Fibroblast of gingiva (primary cell): ENCODE measurements around the gene GLT1D1.

Experiments
- DNase-seq: peaks from one replicate; pipeline ENCODE4 v3.0.0-alpha.2; 2011; ENCODE audit warnings: low read depth

The GLT1D1 gene

DNA sequence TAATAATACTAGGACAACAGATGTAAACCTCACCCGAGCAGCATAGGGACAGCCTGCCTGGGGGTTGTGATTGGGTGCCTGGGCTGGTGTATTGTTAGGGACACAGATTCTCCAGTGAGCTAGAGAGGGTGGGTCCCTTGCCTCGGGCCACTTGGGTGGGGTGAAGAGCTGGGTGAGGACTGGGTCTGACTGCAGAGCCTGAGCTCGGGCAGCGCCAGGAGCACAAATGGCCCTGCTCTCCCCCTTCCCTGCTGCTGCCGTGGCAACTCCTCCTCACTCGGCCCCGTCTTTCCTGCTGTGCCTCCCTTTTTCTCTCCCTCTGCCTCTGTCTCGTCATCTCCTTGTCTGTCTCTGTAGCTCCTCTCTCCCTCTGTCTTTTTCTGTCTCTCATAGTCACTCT, 115.4 kb downstream of the GLT1D1 start:
- DNase-seq, result no peak

DNA sequence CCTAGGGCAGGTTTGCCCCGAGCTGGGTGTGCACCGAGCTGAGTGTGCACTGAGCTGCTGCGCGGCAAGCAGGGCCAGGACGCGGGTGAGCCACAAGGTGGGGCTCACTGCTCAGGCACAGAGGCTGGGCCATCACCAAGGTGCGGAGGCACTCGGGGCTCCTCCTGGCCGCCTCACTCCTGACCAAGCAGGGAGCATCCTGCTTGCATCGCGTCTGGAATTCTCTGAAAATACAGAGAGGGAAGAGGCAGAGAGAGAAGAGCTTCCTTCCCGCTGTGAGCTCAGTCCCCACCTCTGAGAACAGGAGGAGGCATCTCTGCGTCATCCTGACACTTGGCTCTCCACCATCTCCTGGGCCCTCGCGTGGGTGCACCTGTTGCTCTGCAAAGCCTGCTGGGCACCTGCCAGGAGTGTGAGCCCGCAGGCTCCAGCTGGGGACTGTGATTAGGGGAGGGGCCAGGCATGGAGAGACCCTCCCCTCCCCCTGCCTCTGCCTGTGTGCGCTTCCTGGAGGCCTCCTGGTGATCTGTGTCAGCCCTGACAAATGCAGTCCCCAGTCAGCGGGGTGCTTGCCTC, 116.3 kb downstream of the GLT1D1 start:
- DNase-seq, result no peak

DNA sequence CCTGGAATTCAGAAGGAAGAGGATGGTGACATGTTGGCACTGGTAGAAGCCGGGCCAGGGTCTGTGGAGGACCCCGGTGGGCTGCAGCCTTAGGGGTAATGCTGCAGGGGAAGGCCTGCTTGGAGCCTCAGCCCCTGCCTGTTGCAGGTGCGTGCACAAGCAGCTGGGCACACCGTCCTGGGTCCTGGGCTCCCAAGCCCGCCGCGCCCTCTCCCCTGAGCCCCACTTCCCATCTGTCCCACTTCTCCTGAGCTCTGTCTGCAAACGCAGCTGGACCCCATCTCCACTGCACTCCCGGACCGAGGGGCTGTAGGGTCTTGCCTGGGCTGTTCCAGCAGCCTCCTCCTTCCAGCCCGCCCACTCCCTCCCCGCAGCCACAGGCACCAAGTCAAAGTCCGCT, 116.8 kb downstream of the GLT1D1 start:
- DNase-seq, result no peak

DNA sequence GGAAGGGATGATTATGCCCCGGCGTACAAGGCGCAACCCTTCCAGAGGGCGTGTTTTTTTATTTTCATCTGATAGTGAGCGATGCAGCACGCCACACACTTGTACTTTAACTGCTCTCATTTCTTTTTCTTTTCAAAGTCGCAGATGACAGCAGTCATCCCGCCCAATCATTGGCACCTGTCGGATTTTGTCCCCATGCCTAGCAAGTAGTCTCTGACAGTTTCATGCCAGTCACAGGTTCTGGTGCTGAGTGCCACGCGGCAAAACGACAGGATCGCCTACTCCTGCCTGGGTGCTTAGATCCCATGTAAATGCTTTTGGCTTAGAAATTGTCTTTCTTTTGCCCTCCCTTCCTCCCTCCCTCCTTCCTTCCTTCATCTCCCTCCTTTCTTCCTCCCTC, 117.7 kb downstream of the GLT1D1 start:
- no peak for DNase-seq

DNA sequence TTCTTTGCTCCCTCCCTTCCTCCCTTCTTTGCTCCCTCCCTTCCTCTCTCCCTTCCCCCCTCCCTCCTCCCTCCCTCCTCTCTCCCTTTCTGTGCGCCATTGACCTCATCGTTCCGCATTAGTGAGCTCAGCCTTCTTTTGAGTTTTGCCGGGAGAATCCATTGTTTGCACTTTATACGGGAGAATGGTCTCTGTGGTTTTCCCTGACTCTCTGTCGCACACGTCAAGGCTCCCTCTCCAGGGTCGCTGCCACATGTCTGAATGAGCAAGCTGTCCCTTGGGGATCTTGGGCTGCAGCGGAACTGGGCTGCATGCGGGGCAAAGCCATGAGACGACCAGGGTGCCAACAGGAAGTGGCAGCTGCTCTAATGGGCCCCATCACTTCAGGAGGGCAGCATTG, 118.5 kb downstream of the GLT1D1 start:
- no peak for DNase-seq

DNA sequence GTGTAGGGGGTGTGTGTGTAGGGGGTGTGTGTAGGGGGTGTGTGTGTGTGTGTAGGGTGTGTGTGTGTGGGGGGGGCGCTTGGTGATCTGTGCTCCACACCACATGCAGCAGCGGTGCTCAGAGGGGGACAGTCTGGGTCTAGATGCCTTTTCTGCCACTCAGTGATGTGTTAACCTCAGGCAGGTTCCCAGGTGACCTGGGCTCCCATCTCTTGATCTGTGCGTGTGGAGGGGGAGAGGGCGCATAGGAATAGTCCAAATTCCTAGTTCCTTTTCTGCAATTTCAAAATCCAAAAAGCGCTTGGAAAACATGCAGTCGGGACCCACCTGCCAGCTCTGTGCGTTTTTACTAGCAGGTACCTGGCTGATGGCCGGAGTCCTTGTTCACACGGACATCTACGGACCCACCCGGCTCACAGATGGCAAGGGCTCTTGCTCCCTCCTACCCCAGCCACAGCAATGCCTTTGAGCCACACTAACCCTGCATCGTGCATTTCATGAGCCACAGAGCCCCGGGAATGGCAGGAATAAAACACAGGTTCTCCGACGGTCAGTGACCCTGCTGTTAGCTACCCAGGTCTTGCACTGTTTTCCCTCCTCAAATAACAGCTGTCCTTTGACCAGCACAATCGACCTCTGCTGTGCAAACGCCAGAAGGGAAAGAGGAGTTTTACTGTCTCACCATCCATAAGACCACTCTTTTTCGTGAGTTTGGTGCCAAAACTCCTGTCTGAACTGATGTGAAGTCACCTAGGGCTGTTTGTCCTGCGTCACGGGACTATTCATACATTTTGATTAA, 120.8 kb downstream of the GLT1D1 start:
- no peak for DNase-seq

DNA sequence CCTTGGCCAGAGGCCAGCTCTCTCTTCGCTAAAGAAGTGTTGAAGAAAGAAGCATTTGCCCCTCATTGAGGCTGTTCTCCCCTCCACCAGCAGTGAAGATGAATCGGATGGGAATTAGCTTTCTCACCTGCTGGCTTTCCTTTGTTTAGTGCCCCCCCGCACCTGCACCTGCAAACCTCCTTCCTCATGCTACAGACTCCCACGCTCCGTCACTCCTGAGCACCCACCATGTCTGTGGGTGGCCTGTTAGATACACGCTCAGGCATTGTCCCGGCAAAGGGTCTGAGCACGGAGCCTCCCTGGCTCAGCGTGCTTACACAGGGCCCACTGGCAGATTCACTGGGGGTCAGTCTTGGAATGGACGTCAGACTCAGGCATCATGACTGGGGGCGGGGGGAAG, 121.6 kb downstream of the GLT1D1 start:
- no peak for DNase-seq

DNA sequence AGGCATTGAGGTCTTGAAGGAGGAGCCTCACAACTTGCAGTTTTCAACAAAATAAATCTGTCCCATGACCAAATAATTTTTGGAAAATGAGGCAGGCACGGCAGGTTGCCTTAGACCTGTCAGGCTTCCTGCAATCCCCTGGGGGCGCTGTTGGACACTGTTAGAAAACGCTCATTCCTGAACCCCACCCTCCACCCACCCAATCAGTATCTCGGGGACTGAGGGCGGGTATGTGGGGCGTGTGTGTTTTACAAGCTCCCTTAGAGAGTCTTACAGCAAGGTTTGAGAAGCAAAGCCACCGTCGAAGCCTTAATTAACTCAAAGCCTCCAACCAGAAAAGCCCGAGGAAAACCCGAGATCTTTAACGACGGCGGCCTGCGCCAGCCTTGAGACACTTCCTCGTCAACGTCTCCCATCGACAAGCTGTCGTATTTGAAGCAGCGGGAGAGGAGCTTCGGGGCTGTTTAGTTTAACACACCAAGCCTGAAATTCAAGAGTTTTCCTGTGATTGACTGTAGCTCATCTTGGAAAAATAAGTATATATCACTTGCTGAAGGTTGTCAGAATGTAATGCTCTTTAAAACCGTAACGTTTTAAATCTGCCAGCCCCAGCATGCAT, 123.0 kb downstream of the GLT1D1 start:
- DNase-seq, result no peak

DNA sequence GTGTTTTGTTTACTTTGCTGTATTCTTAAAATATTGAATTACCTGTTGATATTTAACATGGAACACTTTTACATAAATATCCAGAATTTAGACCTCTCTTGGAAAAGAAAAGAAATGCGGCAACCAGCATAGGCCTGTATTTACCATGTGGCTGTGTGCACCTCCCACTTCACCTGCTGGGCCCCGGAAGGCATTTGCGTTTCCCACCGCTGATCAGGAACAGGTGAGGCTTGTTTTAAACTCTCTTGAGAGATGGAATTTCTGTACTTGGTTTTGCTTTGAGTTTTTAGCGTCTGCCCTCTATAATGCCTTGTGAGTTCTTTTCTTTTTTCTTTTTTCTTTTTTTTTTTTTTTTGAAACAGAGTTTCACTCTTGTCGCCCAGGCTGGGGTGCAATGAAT, 124.2 kb downstream of the GLT1D1 start:
- DNase-seq, result no peak

DNA sequence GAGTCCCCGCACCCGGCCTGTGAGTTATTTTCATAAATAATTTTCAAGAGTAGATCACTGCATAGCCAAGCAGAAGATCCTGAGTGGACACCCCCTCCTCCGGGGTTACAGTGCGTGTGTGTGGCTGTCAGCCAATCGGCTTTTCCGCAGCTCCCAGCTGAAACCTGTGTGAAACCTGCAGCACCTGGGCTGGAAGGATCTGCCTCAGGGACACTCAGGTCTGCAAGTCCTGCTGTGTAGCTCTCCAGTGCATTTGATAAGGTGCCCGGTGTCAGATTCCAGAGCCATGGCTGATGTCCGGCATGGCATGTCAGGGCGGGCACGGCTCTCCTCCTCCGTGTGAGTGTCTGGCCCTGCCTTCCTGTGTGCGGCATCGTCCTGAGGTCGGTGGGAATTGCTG, 124.8 kb downstream of the GLT1D1 start:
- DNase-seq, result no peak

DNA sequence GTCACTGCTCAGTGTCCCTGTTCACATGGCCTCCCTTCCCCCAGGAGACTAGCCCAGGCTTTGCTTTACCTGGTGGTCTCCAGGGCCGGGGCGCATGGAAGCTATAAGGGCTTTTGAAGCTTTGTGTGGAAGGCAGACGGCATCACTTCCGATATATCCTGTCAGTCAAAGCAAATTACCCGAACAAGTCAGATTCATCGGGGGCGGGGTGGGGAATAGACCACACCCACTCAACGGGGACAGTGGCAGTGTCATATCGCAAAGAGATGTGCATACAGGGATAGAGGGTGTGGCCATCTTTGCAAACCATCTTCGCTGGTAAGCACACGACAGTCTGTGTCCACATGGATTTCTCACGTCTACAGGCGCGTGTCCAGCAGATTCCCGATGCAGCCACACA, 127.3 kb downstream of the GLT1D1 start:
- DNase-seq, result no peak

DNA sequence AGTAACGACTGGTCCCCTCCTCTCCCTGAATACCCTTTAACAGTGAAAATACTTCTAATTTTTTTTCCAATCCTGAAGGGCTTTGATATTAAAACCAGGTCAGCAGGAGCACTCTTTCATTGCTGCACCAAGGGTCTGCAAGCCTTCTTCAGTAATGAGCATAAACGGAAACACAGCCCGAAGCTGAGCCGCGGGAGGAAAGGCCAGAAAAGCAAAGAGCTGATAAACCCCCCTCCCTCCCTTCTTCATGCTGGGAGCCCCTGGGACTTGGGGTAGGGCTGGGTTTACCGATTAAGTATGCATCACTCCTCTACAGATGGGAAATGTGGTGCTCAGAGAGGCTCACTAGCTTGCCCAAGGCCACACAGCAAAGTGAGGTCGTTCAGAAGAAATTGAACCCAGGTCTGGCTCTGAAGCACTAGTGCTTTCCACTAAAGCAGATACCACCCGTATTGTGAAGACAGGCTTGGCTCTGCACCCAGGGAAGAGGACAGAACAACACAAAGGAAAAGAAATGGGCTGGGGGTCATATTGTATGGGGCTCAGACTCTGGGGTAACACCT, 128.8 kb downstream of the GLT1D1 start:
- DNase-seq, result no peak

DNA sequence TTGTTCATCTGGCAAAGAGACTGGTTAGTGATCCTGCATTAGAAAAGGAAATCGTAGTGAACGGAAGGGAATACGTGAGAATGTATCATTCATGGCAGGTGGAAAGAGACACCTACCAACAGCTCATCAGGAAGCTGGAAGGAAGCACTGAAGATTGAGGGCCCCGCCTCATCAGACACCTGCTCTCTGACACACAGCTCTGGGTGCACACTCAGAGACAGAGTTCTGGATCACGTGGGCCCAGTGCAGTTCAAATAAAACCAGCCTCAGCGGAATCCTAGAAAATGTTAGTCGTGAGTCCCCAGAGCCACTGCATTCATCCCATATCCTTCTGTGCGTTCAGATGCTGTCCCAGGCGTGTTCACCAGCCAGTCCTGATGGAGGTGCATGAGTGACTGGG, 129.7 kb downstream of the GLT1D1 start:
- DNase-seq, result no peak

DNA sequence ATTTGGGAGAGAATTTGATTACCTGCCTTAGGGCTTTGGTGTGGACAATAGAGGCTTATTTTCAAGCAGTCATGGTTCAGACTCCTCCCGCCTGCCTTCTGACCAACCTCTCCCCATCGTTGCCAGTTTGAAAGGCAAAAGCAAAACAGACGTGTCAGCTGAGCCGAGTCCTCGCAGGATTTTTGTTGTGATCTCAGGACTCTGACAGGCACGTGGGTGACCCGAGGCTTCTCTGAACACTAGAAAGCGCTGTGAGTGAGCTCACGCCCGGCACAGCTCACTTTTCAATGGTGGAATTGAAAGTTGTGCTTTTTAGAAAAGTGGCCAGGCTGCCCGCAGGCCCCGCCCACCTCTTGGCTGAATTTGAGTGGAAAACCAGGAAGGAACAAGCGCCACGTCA, 130.1 kb downstream of the GLT1D1 start:
- DNase-seq, result no peak

DNA sequence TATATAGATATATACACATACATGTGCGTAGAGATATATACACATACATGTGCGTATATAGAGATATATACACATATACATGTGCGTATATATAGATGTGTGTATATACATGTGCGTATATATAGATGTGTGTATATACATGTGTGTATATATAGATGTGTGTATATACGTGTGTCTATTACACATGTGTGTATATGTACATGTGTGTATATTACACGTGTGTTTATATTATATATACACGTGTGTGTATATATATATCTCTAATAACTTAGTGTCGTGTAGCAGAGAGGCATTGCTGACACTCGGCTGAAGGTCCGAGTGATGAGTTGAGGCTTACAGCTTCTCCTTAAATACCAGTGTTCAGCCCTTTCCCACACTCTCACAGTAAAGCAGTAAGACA, 133.7 kb downstream of the GLT1D1 start:
- no peak for DNase-seq

DNA sequence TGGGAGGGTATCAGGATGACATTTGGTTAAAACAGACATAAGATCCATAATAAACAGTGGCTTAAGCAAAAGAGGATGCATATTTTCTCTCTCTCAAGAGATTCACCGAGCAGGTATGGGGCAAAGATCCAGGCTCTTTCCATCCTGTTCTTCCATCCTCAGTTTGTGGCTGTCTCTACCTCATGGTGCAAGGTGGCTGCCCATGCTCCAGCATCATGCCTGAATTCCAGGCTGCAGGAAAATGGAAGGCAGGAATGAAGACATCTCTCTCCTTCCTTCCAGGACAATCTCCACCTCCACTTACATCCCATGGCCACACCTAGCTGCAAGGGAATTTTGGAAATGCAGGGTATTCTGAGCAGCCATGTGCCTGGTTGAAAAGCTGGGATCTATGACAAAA, 136.0 kb downstream of the GLT1D1 start:
- no peak for DNase-seq

DNA sequence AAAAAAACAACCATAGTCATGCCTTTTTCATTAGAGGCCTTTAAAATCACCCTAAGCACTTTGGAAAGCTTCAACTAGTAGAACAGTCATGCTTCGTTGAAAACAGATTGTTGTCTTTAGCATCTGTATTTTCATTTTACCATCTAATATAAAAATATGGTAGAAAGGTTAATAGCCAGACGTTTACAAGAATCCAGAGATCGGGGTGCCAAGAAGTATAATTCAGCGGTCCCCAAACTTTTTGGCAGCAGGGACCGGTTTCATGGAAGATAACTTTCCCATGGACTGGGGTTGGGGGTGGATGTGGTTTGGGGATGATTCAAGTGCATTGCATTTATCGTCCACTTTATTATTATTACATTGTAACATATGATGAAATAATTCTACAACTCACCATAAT, 138.4 kb downstream of the GLT1D1 start:
- DNase-seq, result no peak

DNA sequence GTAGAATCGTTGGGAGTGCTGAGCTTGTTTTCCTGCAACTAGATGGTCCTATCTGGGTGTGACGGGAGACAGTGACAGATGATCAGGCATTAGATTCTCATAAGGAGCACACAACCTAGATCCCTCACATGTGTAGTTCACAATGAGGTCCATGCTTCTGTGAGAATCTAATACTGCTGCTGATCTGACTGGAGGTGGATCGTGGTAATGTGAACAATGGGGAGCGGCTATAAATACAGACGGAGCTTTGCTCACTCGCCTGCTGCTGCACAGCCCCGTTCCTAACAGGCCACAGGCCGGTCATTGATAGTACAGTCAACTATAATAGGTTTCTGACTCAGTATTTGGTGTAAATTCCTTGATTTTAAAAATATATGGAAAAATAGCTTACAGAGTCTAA, 138.8 kb downstream of the GLT1D1 start:
- no peak for DNase-seq

DNA sequence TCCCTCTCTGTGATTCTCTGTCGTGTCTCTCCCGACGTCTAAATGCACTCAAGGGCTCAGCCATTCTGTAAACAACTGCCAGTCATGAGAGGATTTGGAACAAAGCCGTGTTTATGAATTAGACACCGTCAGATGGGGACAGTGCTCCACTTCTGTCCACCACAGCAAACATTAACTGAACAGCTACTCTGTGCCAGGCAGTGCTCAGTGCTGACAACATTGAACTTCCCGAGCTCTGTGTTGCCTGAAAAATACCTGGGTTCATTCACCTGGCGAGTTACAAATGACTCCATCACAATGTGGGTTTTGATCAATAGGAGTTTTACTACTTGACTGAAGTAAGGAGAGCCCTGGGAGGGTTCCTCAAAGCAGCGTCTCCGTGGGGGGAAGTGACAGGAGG, 139.3 kb downstream of the GLT1D1 start:
- DNase-seq, result no peak

DNA sequence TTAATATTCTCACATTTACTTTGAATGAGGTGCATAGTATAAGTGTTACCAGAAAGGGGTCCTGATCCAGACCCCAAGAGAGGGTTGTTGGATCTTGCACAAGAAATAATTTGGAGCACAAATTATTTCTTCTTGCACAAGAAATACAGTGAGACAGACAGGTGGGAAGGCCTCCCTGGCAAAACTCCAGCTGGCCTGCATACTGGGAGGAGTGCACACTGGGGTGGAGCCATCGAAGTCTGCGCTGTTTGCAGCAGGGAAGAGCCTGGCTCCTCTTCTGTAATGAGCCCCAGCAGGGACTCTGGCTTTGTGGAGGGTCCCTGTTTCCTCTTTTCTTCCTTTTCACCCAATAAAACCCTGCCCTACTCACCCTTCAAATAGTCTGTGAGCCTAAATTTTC, 141.6 kb downstream of the GLT1D1 start:
- no peak for DNase-seq

DNA sequence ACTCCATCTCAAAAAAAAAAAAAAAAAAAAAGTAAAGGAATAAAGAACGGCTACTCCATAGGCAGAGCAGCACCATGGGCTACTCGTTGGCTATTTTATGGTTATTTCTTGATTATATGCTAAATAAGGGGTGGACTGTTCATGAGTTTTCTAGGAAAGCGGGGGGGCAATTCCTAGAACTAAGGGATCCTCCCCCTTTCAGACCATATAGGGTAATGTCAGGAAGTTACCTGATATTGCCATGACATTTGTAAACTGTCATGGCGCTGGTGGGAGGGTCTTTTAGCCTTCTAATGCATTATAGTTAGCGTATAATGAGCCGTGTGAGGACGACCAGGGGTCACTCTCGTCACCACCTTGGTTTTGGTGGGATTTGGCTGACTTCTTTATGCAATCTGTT, 142.3 kb downstream of the GLT1D1 start:
- DNase-seq, result no peak

DNA sequence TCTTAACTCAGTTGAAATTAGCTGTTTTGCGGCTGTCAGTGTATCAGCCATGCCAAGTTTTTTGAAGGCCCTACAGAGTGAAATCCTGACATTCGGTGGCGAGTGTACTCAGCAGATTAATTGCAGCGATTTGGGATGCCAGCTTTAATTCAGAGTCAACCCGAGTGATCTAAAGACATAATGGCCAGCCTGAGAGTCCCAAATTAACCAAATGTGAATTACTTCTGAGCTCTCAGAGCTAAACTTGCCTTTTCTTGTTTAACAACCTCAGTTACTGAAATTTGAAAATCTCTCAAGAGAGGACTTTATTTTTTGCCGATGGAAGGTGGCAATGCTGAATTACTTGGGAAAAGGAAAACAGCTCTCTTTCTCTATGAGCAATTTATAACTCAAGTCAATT, 148.5 kb downstream of the GLT1D1 start:
- no peak for DNase-seq

DNA sequence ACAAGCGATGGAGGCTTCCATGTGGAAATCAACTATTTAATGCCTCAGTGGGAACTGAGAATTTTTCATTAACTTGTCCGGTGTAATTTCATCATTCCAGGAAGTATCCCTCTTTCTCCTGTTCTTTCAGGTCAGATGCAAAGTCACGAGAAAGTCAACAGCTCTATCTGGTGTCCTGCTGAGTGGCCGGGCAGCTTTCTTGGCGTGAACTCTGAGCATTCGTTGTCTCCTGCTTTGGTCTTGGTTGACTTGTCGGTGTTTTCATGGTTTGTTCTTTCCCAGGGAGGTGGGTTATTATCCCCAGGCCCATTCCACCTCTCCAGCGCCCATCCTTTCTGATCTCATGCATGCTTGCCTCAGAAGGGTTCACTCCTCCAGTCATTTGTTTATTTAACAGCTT, 149.1 kb downstream of the GLT1D1 start:
- no peak for DNase-seq
